ENCODE measurements around the gene AGPS.

GRCh38 chr2:177568390-177568789, 175.8 kb downstream of the AGPS start:
- TF ChIP-seq CTCF (conservative IDR thresholded peaks at IDR 0.05; ENCODE audit: low read depth, low read length): no peak
- no peak for TF ChIP-seq EZH2 (IDR thresholded peaks at IDR 0.05; ENCODE audit: borderline replicate concordance, low read depth, low read length, poor library complexity, severe bottlenecking)
